G401.6 (cell line): Measurements from ENCODE around the gene ARMH3.
"Not testable (repeated sequence)": the region's sequence is repeated elsewhere in the genome, so short reads cannot be mapped to it uniquely, and the experiment has no call there.

Experiments
- FAIRE-seq: peaks from 2 replicates; lab custom pipeline; 2012; peaks lifted over from hg19 to GRCh38; lab: Jason Lieb, UNC

ARMH3 gene

GRCh38 chr10:102045292-102045691 lies 10.7 kb downstream of the ARMH3 start:
- FAIRE-seq: no peak

- no peak for FAIRE-seq
Measured at GRCh38 chr10:102040305-102041050, 15.5 kb downstream of the ARMH3 start.

- FAIRE-seq: no peak
Measured at GRCh38 chr10:102038410-102038809, 17.6 kb downstream of the ARMH3 start.

- FAIRE-seq: not testable (repeated sequence)
Measured at GRCh38 chr10:102035807-102036206, 20.2 kb downstream of the ARMH3 start.

GRCh38 chr10:102033787-102034186 lies 22.2 kb downstream of the ARMH3 start:
- no peak for FAIRE-seq

GRCh38 chr10:102027261-102027660 lies 28.7 kb downstream of the ARMH3 start:
- no peak for FAIRE-seq

- FAIRE-seq: no peak
Measured at GRCh38 chr10:102024799-102025198, 31.2 kb downstream of the ARMH3 start.

GRCh38 chr10:102020938-102021337 lies 35.0 kb downstream of the ARMH3 start:
- FAIRE-seq: no peak

- no peak for FAIRE-seq
Measured at GRCh38 chr10:102017295-102017694, 38.7 kb downstream of the ARMH3 start.

- no peak for FAIRE-seq
Measured at GRCh38 chr10:102016416-102016815, 39.6 kb downstream of the ARMH3 start.

- FAIRE-seq: no peak
Measured at GRCh38 chr10:102010961-102011360, 45.0 kb downstream of the ARMH3 start.

- peak; percentile 97 for FAIRE-seq
Measured at GRCh38 chr10:102009801-102010425, 46.1 kb downstream of the ARMH3 start.

- no peak for FAIRE-seq
Measured at GRCh38 chr10:102007796-102008195, 48.2 kb downstream of the ARMH3 start.

GRCh38 chr10:102007031-102007430 lies 48.9 kb downstream of the ARMH3 start:
- FAIRE-seq: not testable (repeated sequence)

GRCh38 chr10:102004376-102004775 lies 51.6 kb downstream of the ARMH3 start:
- no peak for FAIRE-seq

- FAIRE-seq: no peak
Measured at GRCh38 chr10:102003541-102003940, 52.4 kb downstream of the ARMH3 start.

- FAIRE-seq: no peak
Measured at GRCh38 chr10:102001435-102002068, 54.4 kb downstream of the ARMH3 start.

- FAIRE-seq: no peak
Measured at GRCh38 chr10:101997803-101998202, 58.2 kb downstream of the ARMH3 start.

GRCh38 chr10:101995451-101996063 lies 60.4 kb downstream of the ARMH3 start:
- no peak for FAIRE-seq

- no peak for FAIRE-seq
Measured at GRCh38 chr10:101993651-101994200, 62.2 kb downstream of the ARMH3 start.

GRCh38 chr10:101993221-101993620 lies 62.8 kb downstream of the ARMH3 start:
- FAIRE-seq: no peak

GRCh38 chr10:101987136-101987535 lies 68.8 kb downstream of the ARMH3 start:
- no peak for FAIRE-seq

- FAIRE-seq: no peak
Measured at GRCh38 chr10:101986624-101986971, 69.4 kb downstream of the ARMH3 start.
